Measurements from ENCODE around the gene ALG1L2. TPM values are rescaled to one million over a fixed set of nuclear protein-coding genes. Genes with fewer than 3 reads are reported as not detected.
"Not testable (repeated sequence)": the region's sequence is repeated elsewhere in the genome, so short reads cannot be mapped to it uniquely, and the experiment has no call there.

Gene ALG1L2
- polyA plus RNA-seq, 1 donor from 2014 or later = not detected

- not testable (repeated sequence) for H3K27me3 ChIP-seq (ENCODE audit: insufficient read depth, low read depth, low read length); H3K36me3 ChIP-seq (ENCODE audit: insufficient read depth, low read length); H3K79me2 ChIP-seq (replicated peaks; ENCODE audit: insufficient read depth, low read length); H3F3A ChIP-seq (ENCODE audit: insufficient read depth, low read length, poor library complexity, severe bottlenecking); H3K9me2 ChIP-seq (ENCODE audit: insufficient read depth, low read length); H3K9me3 ChIP-seq (ENCODE audit: low read length); H2AFZ ChIP-seq (ENCODE audit: low read depth, low read length); H4K20me1 ChIP-seq (ENCODE audit: insufficient read depth)
- TF ChIP-seq CTCF (IDR thresholded peaks at IDR 0.05; ENCODE audit: poor library complexity, severe bottlenecking) (peak; percentile 33), POLR2AphosphoS5 (IDR thresholded peaks at IDR 0.05) (peak; percentile 35)
- Histone ChIP-seq H3K9ac (ENCODE audit: low read length) (peak overlapping the region; percentile 59), H3K4me3 (ENCODE audit: low read length) (peak overlapping the region; percentile 78), H3K27ac (ENCODE audit: low read length) (peak overlapping the region; percentile 39), H3K4me2 (ENCODE audit: low read length) (peak overlapping the region; percentile 39)
Observed at GRCh38 chr3:130110386-130111169, 28.9 kb downstream of the ALG1L2 start.

GRCh38 chr3:130111185-130111864 is 29.7 kb downstream of the ALG1L2 start:
- H3K36me3 ChIP-seq (ENCODE audit: insufficient read depth, low read length) = no peaks in the 10 kb centered on the region
- no peak overlapping the region for H2AFZ ChIP-seq (ENCODE audit: low read depth, low read length)
- no peaks in the 10 kb centered on the region for H3K9me2 ChIP-seq (ENCODE audit: insufficient read depth, low read length)
- peak overlapping the region; percentile 39 for H3K4me2 ChIP-seq (ENCODE audit: low read length)
- no peaks in the 10 kb centered on the region for H4K20me1 ChIP-seq (ENCODE audit: insufficient read depth)
- H3K79me2 ChIP-seq (replicated peaks; ENCODE audit: insufficient read depth, low read length) = no peaks in the 10 kb centered on the region
- peak overlapping the region; percentile 56 for H3K27ac ChIP-seq (ENCODE audit: low read length)
- no peaks in the 10 kb centered on the region for H3F3A ChIP-seq (ENCODE audit: insufficient read depth, low read length, poor library complexity, severe bottlenecking)
- H3K27me3 ChIP-seq (ENCODE audit: insufficient read depth, low read depth, low read length) = no peaks in the 10 kb centered on the region
- H3K9me3 ChIP-seq (ENCODE audit: low read length) = no peaks in the 10 kb centered on the region
- H3K9ac ChIP-seq (ENCODE audit: low read length) = peak overlapping the region; percentile 59
- peak overlapping the region; percentile 78 for H3K4me3 ChIP-seq (ENCODE audit: low read length)
- TF ChIP-seq EZH2 (IDR thresholded peaks at IDR 0.05; ENCODE audit: borderline replicate concordance, insufficient read depth, low read length, poor library complexity, severe bottlenecking) (no peak), CTCF (IDR thresholded peaks at IDR 0.05; ENCODE audit: poor library complexity, severe bottlenecking) (no peak), RAD21 (conservative IDR thresholded peaks at IDR 0.05) (no peak), REST (IDR thresholded peaks at IDR 0.05; ENCODE audit: borderline replicate concordance) (no peak), POLR2AphosphoS5 (IDR thresholded peaks at IDR 0.05) (peak; percentile 13), EP300 (conservative IDR thresholded peaks at IDR 0.05; ENCODE audit: poor library complexity, severe bottlenecking) (no peak), MXI1 (conservative IDR thresholded peaks at IDR 0.05; ENCODE audit: poor library complexity, severe bottlenecking) (peak; percentile 85), SMC3 (conservative IDR thresholded peaks at IDR 0.05; ENCODE audit: poor library complexity) (no peak), TAF1 (IDR thresholded peaks at IDR 0.05; ENCODE audit: low read depth) (no peak)

GRCh38 chr3:130111865-130112747 is 30.5 kb downstream of the ALG1L2 start:
- H3K9me2 ChIP-seq (ENCODE audit: insufficient read depth, low read length); H3F3A ChIP-seq (ENCODE audit: insufficient read depth, low read length, poor library complexity, severe bottlenecking); H3K79me2 ChIP-seq (replicated peaks; ENCODE audit: insufficient read depth, low read length); H3K36me3 ChIP-seq (ENCODE audit: insufficient read depth, low read length); H3K9me3 ChIP-seq (ENCODE audit: low read length); H4K20me1 ChIP-seq (ENCODE audit: insufficient read depth); H3K27me3 ChIP-seq (ENCODE audit: insufficient read depth, low read depth, low read length): not testable (repeated sequence)
- Histone ChIP-seq H3K9ac (ENCODE audit: low read length) (peak overlapping the region; percentile 59), H3K4me3 (ENCODE audit: low read length) (peak overlapping the region; percentile 78), H2AFZ (ENCODE audit: low read depth, low read length) (peak overlapping the region; percentile 40), H3K4me2 (ENCODE audit: low read length) (peak overlapping the region; percentile 80), H3K27ac (ENCODE audit: low read length) (peak overlapping the region; percentile 56)

All from neural cell (in vitro differentiated cells).